Panc1 (cell line): ENCODE results near the gene DYNLT1.

ENCODE experiments used
- CTCF ChIP-seq: fragments of 450-650 bp; IDR thresholded peaks from 2 replicates; pipeline ENCODE4 v1.5.1; 2017; ENCODE audit warnings: mild to moderate bottlenecking
- POLR2AphosphoS5 ChIP-seq: IDR thresholded peaks from 2 replicates; pipeline ENCODE4 v1.6.1; 2012; ENCODE audit warnings: mild to moderate bottlenecking, low read depth, low read length, moderate library complexity
- REST ChIP-seq, 2 experiments: IDR thresholded peaks; 2 replicates each; pipeline ENCODE4 v1.6.1; 2011 to 2012; ENCODE audit warnings: low read depth in 2 of 2, control low read depth in 1 of 2, low read length in 1 of 2, mild to moderate bottlenecking in 1 of 2, moderate library complexity in 1 of 2; ENCODE audit not compliant: insufficient read depth in 1 of 2

- TF ChIP-seq CTCF (no peak), REST (IDR thresholded peaks at IDR 0.05; ENCODE audit: insufficient read depth in 1 of 2, low read depth in 2 of 2, low read length in 1 of 2) (no peak), POLR2AphosphoS5 (no peak)
Observed at GRCh38 chr6:158686311-158686710, 41.8 kb upstream of the DYNLT1 start.
